ENCODE results near the gene LINC00305.

- TF ChIP-seq GATA2 (IDR thresholded peaks at IDR 0.05; ENCODE audit: low read depth, low read length) (no peak), GATA3 (IDR thresholded peaks at IDR 0.05; ENCODE audit: low read depth, low read length) (no peak)
Measured at GRCh38 chr18:64103986-64104385, 44.9 kb downstream of the LINC00305 start.

All from SH-SY5Y (cell line).